ENCODE results near the gene FUCA2. TPM values are rescaled to one million over a fixed set of nuclear protein-coding genes. Genes with fewer than 3 reads are reported as not detected.
"Not testable (repeated sequence)": the region's sequence is repeated elsewhere in the genome, so short reads cannot be mapped to it uniquely, and the experiment has no call there.

Gene FUCA2
- polyA plus RNA-seq, 3 donors: 61.5 to 66.6 (median 62.2) TPM

GRCh38 chr6:143506620-143507019 lies 4.9 kb downstream of the FUCA2 start:
- no peak for DNase-seq

- no peak for DNase-seq
Measured at GRCh38 chr6:143506199-143506598, 5.3 kb downstream of the FUCA2 start.

GRCh38 chr6:143505537-143505936 lies 6.0 kb downstream of the FUCA2 start:
- DNase-seq: no peak

GRCh38 chr6:143505111-143505510 lies 6.4 kb downstream of the FUCA2 start:
- no peak for DNase-seq

- DNase-seq: no peak
Measured at GRCh38 chr6:143504369-143504768, 7.2 kb downstream of the FUCA2 start.

- no peak for DNase-seq
Measured at GRCh38 chr6:143501851-143502250, 9.7 kb downstream of the FUCA2 start.

- no peak for DNase-seq
Measured at GRCh38 chr6:143498428-143498827, 13.1 kb downstream of the FUCA2 start.

GRCh38 chr6:143496974-143497373 lies 14.5 kb downstream of the FUCA2 start:
- DNase-seq: no peak

- no peak for DNase-seq
Measured at GRCh38 chr6:143490775-143491174, 20.7 kb downstream of the FUCA2 start.

- no peak for DNase-seq
Measured at GRCh38 chr6:143490244-143490643, 21.3 kb downstream of the FUCA2 start.

- no peak for DNase-seq
Measured at GRCh38 chr6:143486752-143487151, 24.8 kb downstream of the FUCA2 start.

- no peak for DNase-seq
Measured at GRCh38 chr6:143485967-143486366, 25.6 kb downstream of the FUCA2 start.

GRCh38 chr6:143482593-143482992 lies 28.9 kb downstream of the FUCA2 start:
- no peak for DNase-seq

GRCh38 chr6:143478479-143479062 lies 32.9 kb downstream of the FUCA2 start:
- DNase-seq: no peak

GRCh38 chr6:143476545-143476944 lies 35.0 kb downstream of the FUCA2 start:
- no peak for DNase-seq

GRCh38 chr6:143471822-143472221 lies 39.7 kb downstream of the FUCA2 start:
- DNase-seq: no peak

GRCh38 chr6:143468823-143469222 lies 42.7 kb downstream of the FUCA2 start:
- DNase-seq: not testable (repeated sequence)

- DNase-seq: no peak
Measured at GRCh38 chr6:143468026-143468425, 43.5 kb downstream of the FUCA2 start.

- DNase-seq: no peak
Measured at GRCh38 chr6:143465546-143465945, 46.0 kb downstream of the FUCA2 start.

GRCh38 chr6:143457563-143458359 lies 53.8 kb downstream of the FUCA2 start:
- DNase-seq: no peak

GRCh38 chr6:143451531-143451930 lies 60.0 kb downstream of the FUCA2 start:
- no peak for DNase-seq

- peak; percentile 94 for DNase-seq
Measured at GRCh38 chr6:143450453-143451371, 60.8 kb downstream of the FUCA2 start, which contains the start of the genes ADAT2 and PEX3. TSS of gene ADAT2 (minus strand) at chr6:143450695. CDS start at chr6:143450658, 37 bp downstream. TSS of gene PEX3 (plus strand) at chr6:143450805. CDS start at chr6:143451043, 238 bp downstream.

Measured in renal pelvis (tissue), 4 donors.